B cell (primary cell): ENCODE results near the gene TGFBR2. TPM values are rescaled to one million over a fixed set of nuclear protein-coding genes. Genes with fewer than 3 reads are reported as not detected.

Experiments
- ATAC-seq: fragments of 200-7000 bp; cut with Tn5 transposase; one replicate; pipeline ENCODE4 v1.10.0; 2021; ENCODE audit warnings: low read depth, mild to moderate bottlenecking, moderate number of reproducible peaks, moderate library complexity
- CTCF ChIA-PET: fragments of 350-600 bp; sonication (Branson Sonifier 250); formaldehyde crosslinking; loops from one replicate; lab custom pipeline; 2021; ENCODE audit warnings: antibody characterized with exemption, inconsistent platforms; lab: Charles Lee
- POLR2A ChIA-PET: fragments of 350-600 bp; sonication (Branson Sonifier 250); formaldehyde crosslinking; loops from one replicate; lab custom pipeline; 2021; ENCODE audit warnings: antibody characterized with exemption; lab: Charles Lee
- DNase-seq: peaks from one replicate; pipeline ENCODE4 v3.0.0; 2013
- H2AFZ ChIP-seq: 2 replicates; pipeline ENCODE4 v1.6.1; 2012; ENCODE audit warnings: mild to moderate bottlenecking, low read depth, low read length; ENCODE audit not compliant: insufficient read depth, poor library complexity, severe bottlenecking
- H3K27ac ChIP-seq, 2 donors: 1 replicate in 1 of 2; 2 replicates in 1 of 2; pipeline ENCODE4 v1.5.1; 2012 to 2013; ENCODE audit warnings: low read length in 2 of 2, mild to moderate bottlenecking in 2 of 2, moderate library complexity in 1 of 2
- H3K27me3 ChIP-seq, 4 experiments: fragments of 200-600 bp in 1 of 4; sonication (generic) in 1 of 4; replicated peaks in 1 of 4; 1 replicate in 2 of 4; 2 replicates in 2 of 4; pipeline versions ENCODE4 v1.6.1 to v1.7.0; 2013 to 2016; ENCODE audit warnings: low read length in 3 of 4, mild to moderate bottlenecking in 2 of 4, mixed read lengths in 1 of 4, moderate library complexity in 1 of 4; ENCODE audit not compliant: insufficient read depth in 4 of 4, control insufficient read depth in 3 of 4; ENCODE audit errors: control extremely low read depth in 1 of 4
- H3K36me3 ChIP-seq, 2 experiments: replicated peaks in 1 of 2; 1 replicate in 1 of 2; 2 replicates in 1 of 2; pipeline versions ENCODE4 v1.6.1 to v1.7.1; 2013; ENCODE audit warnings: low read length in 1 of 2; ENCODE audit not compliant: insufficient read depth in 2 of 2, control insufficient read depth in 1 of 2; ENCODE audit errors: control extremely low read depth in 1 of 2, extremely low read depth in 1 of 2
- H3K4me1 ChIP-seq, 2 donors: fragments of 200-600 bp in 1 of 2; sonication (generic) in 1 of 2; 1 replicate in 1 of 2; 2 replicates in 1 of 2; pipeline versions ENCODE4 v1.5.1 to v1.6.1; 2013 to 2017; ENCODE audit warnings: low read length in 2 of 2; ENCODE audit not compliant: control insufficient read depth in 2 of 2, insufficient read depth in 2 of 2
- H3K4me2 ChIP-seq: replicated peaks from 2 replicates; pipeline ENCODE3; 2012; ENCODE audit warnings: mild to moderate bottlenecking, low read depth, low read length; ENCODE audit not compliant: poor library complexity, severe bottlenecking
- H3K4me3 ChIP-seq, 5 experiments: fragments of 200-600 bp in 1 of 5; sonication (generic) in 1 of 5; 1 replicate in 3 of 5; 2 replicates in 2 of 5; pipeline versions ENCODE4 v1.5.1 to v1.7.0; 2011 to 2016; ENCODE audit warnings: low read length in 4 of 5, mild to moderate bottlenecking in 4 of 5, low read depth in 2 of 5, control low read depth in 1 of 5, moderate library complexity in 1 of 5; ENCODE audit not compliant: insufficient read depth in 1 of 5; ENCODE audit errors: control extremely low read depth in 1 of 5, extremely low read depth in 1 of 5
- H3K79me2 ChIP-seq: fragments of 200-600 bp; sonication (generic); one replicate; pipeline ENCODE4 v1.6.0; 2016; ENCODE audit warnings: low read length; ENCODE audit not compliant: control insufficient read depth, insufficient read depth
- H3K9ac ChIP-seq: fragments of 200-600 bp; sonication (generic); 2 replicates; pipeline ENCODE4 v1.6.1; 2017; ENCODE audit warnings: mild to moderate bottlenecking, low read length, moderate library complexity
- H3K9me3 ChIP-seq, 3 donors: one replicate each; pipeline versions ENCODE4 v1.6.1 to v1.7.1; 2013; ENCODE audit warnings: low read length in 2 of 3; ENCODE audit not compliant: control insufficient read depth in 2 of 3, insufficient read depth in 1 of 3; ENCODE audit errors: control extremely low read depth in 1 of 3
- H4K20me1 ChIP-seq: 2 replicates; pipeline ENCODE4 v1.6.0; 2012; ENCODE audit warnings: mild to moderate bottlenecking, low read length; ENCODE audit not compliant: insufficient read depth, control insufficient read depth, poor library complexity, severe bottlenecking
- H3K27ac Mint-ChIP-seq: one replicate; pipeline ENCODE4 v1.8.0; 2021; ENCODE audit warnings: mixed read lengths
- H3K27me3 Mint-ChIP-seq: one replicate; pipeline ENCODE4 v1.8.0; 2021; ENCODE audit warnings: mixed read lengths
- H3K4me1 Mint-ChIP-seq: one replicate; pipeline ENCODE4 v1.8.0; 2021; ENCODE audit warnings: mixed read lengths
- H3K4me3 Mint-ChIP-seq: one replicate; pipeline ENCODE4 v1.8.0; 2021; ENCODE audit warnings: mixed read lengths
- H3K9me3 Mint-ChIP-seq: one replicate; pipeline ENCODE4 v1.8.0; 2022; ENCODE audit warnings: mixed read lengths; ENCODE audit not compliant: insufficient read depth
- EZH2 ChIP-seq: IDR thresholded peaks from 2 replicates; pipeline ENCODE4 v1.6.1; 2012; ENCODE audit warnings: borderline replicate concordance, low read depth, mild to moderate bottlenecking, moderate library complexity, low read length; ENCODE audit not compliant: insufficient read depth, poor library complexity, severe bottlenecking
- WGBS: methylation state at CpG from one replicate; pipeline ENCODE4 v1.1.5; 2013; ENCODE audit warnings: missing lambda C conversion rate; ENCODE audit not compliant: insufficient coverage; 5-methylcytosine and 5-hydroxymethylcytosine counted together
- intact Hi-C: fragments of 100-400 bp; cut with micrococcal nuclease; formaldehyde crosslinking; loops from one replicate; pipeline ENCODE4 v1.10.0; 2022
- polyA plus RNA-seq: library from polyadenylated mRNA; depleted of rRNA; stranded (reverse); fragments of >200 nt; gene quantifications from 2 replicates; pipeline ENCODE4 v1.2.3, GENCODE V29; 2012
- total RNA-seq, 2 donors: library from RNA; stranded (reverse); fragments of 120-200 nt in 1 of 2; gene quantifications; 1 replicate in 1 of 2; 2 replicates in 1 of 2; pipeline versions ENCODE4 v1.2.3 to v1.2.4, GENCODE V29; 2013 to 2022
- TF ChIP-seq, protein P1 (sequence below): fragments of 200-600 bp; IDR thresholded peaks from one replicate; pipeline ENCODE4 v1.8.0; 2022; ENCODE audit warnings: antibody characterized with exemption, mild to moderate bottlenecking

The TGFBR2 gene
- total and polyA plus RNA-seq, 2 donors (not counting 1 experiment from before 2014, with no cell fraction given): 68.7 to 189 TPM

DNA sequence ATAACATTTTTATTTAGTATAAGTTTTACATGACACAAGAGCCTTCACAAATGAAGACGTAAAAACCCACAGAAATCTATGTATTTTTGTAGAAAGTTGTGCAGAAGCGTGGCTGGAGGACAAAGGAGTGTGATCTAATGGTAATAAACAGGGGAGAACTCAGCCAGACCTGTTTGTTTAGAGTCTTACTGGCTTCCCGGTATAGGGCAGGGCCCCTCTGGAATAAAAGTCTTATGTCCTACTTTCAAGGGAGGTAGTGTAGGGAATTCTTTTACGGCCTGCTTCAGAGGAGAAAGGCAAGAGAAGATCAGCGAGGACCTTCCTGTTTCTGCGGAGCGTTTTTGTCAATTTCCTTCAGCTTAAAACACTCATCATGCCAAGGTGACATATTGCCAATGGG, 103.6 kb downstream of the TGFBR2 start:
- intact Hi-C loops: no loop called here
- peaks cover 0 to 3% of the 10 kb centered on the region in 2 donors for H3K4me1 ChIP-seq
- H3K27me3 ChIP-seq: no peaks in the 10 kb centered on the region
- no peaks in the 10 kb centered on the region for H3K9me3 Mint-ChIP-seq
- no peak overlapping the region for H3K27ac Mint-ChIP-seq
- H3K4me3 Mint-ChIP-seq: no peak overlapping the region
- no peak overlapping the region for H3K27ac ChIP-seq
- H4K20me1 ChIP-seq: no peaks in the 10 kb centered on the region
- no peak for TF ChIP-seq EZH2
- TF ChIP-seq, protein P1, sequence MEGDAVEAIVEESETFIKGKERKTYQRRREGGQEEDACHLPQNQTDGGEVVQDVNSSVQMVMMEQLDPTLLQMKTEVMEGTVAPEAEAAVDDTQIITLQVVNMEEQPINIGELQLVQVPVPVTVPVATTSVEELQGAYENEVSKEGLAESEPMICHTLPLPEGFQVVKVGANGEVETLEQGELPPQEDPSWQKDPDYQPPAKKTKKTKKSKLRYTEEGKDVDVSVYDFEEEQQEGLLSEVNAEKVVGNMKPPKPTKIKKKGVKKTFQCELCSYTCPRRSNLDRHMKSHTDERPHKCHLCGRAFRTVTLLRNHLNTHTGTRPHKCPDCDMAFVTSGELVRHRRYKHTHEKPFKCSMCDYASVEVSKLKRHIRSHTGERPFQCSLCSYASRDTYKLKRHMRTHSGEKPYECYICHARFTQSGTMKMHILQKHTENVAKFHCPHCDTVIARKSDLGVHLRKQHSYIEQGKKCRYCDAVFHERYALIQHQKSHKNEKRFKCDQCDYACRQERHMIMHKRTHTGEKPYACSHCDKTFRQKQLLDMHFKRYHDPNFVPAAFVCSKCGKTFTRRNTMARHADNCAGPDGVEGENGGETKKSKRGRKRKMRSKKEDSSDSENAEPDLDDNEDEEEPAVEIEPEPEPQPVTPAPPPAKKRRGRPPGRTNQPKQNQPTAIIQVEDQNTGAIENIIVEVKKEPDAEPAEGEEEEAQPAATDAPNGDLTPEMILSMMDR: no peak
- no peak overlapping the region for H3K4me3 ChIP-seq
- WGBS: 100% methylated on average over 2 of the region's 7 CpGs
- H2AFZ ChIP-seq: no peak overlapping the region
- ChIA-PET POLR2A (no interaction called here), CTCF (no interaction called here)
- H3K27me3 Mint-ChIP-seq: no peaks in the 10 kb centered on the region
- ATAC-seq (no peak), DNase-seq (no peak)
- H3K4me1 Mint-ChIP-seq: peaks cover 6% of the 10 kb centered on the region
- H3K79me2 ChIP-seq: no peaks in the 10 kb centered on the region
- H3K4me2 ChIP-seq: no peak overlapping the region
- H3K9ac ChIP-seq: no peak overlapping the region
- no peaks in the 10 kb centered on the region for H3K36me3 ChIP-seq
- peaks cover 0 to 4% (median 4%) of the 10 kb centered on the region in 3 donors for H3K9me3 ChIP-seq

DNA sequence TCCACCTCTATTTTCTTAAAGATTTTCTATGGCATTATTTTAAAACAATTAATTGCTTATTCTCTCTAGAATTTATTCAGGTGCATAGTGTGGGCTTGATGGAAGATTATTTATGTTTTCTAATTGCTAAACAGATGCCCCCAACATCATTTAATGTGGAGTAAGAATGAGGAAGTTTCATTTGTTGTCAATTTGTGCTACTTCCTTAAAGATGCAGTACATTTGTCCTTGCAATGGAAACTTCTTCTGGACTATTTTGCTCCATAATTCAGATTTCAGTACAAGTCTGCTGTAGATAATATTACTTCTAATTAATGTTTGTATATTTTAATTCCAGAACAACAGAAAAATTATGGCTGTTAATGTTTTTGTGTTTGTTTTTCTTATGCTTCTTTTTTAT, 104.8 kb downstream of the TGFBR2 start:
- Histone ChIP-seq H3K9ac (no peak overlapping the region), H3K4me2 (no peak overlapping the region), H3K4me1 (peaks cover 0 to 3% of the 10 kb centered on the region in 2 donors), H3K36me3 (no peaks in the 10 kb centered on the region), H3K4me3 (no peak overlapping the region), H4K20me1 (no peaks in the 10 kb centered on the region), H3K79me2 (no peaks in the 10 kb centered on the region), H2AFZ (no peak overlapping the region), H3K27me3 (no peaks in the 10 kb centered on the region), H3K9me3 (peaks cover 0 to 5% (median 4%) of the 10 kb centered on the region in 3 donors), H3K27ac (no peak overlapping the region)
- no peak overlapping the region for H3K27ac Mint-ChIP-seq
- ChIA-PET CTCF (no interaction called here), POLR2A (no interaction called here)
- H3K9me3 Mint-ChIP-seq: peaks cover 2% of the 10 kb centered on the region
- DNase-seq (no peak), ATAC-seq (no peak)
- no peak for TF ChIP-seq EZH2
- TF ChIP-seq, protein P1: no peak
- no peak overlapping the region for H3K4me3 Mint-ChIP-seq
- no peaks in the 10 kb centered on the region for H3K27me3 Mint-ChIP-seq
- peaks cover 6% of the 10 kb centered on the region for H3K4me1 Mint-ChIP-seq
- intact Hi-C loops: no loop called here
